Skeletal muscle cell (primary cell): ENCODE measurements around the gene ASB11.

ENCODE experiments used
- DNase-seq: peaks from one replicate; pipeline ENCODE4 v3.0.0-alpha.2; 2010; ENCODE audit warnings: low read depth
- H3K4me3 ChIP-seq: 2 replicates; pipeline ENCODE4 v1.5.1; 2011; ENCODE audit warnings: low read depth, mild to moderate bottlenecking, control low read depth, low read length, moderate library complexity

ASB11 gene

GRCh38 chrX:15241301-15241700, 74.1 kb downstream of the ASB11 start:
- DNase-seq: no peak
- no peak overlapping the region for H3K4me3 ChIP-seq

DNA sequence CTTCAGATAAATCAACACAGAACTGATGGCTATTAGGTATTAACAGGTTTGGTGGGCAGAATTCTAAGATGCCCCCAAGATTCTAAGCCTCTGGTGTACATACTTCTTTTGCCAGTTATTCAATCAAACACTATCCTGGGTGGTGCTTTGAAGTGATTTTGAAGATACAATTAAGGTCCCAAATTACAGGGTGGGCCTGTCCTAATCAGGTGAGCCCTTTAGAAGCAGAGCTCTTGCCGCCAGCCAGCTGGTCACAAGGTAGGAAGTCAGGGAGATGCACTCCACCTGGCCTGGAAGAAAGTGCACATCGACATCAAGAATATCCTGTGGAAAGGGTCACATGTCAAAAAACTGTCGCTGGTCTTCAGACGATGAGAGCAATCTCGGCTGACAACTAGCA, 75.0 kb downstream of the ASB11 start:
- H3K4me3 ChIP-seq: no peak overlapping the region
- DNase-seq: no peak

- H3K4me3 ChIP-seq: no peak overlapping the region
- no peak for DNase-seq
Observed at GRCh38 chrX:15236146-15236545, 79.3 kb downstream of the ASB11 start.

DNA sequence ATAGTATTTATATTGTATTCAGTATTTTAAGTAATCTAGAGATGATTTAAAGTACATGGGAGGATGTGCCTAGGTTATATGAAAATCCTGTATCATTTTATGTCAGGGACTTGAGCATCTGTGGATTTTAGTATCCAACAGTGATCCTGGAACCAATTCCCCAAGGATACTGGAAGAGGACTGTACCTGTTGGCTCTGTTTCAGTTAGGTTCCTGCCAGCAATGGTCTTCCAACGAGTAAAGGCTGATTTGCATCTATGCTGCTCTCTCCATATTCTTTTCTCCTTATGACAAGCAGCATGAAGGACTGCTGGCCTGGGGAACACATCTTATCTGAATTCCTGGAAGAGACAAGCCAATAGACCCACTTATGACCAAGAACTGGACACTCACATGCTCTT, 80.4 kb downstream of the ASB11 start:
- H3K4me3 ChIP-seq: no peak overlapping the region
- no peak for DNase-seq

GRCh38 chrX:15233416-15234015, 81.9 kb downstream of the ASB11 start:
- no peak for DNase-seq
- no peak overlapping the region for H3K4me3 ChIP-seq
